K562 (cell line): ENCODE data around the gene MPZL1. TPM values are rescaled to one million over a fixed set of nuclear protein-coding genes. Genes with fewer than 3 reads are reported as not detected.
A peak's percentile ranks its signal among the peaks of the same experiment; 100 is the strongest.

Experiments
- ATF1 ChIP-seq, 2 experiments: fragments of 450-650 bp in 1 of 2; IDR thresholded peaks; 2 replicates each; pipeline ENCODE4 v1.6.1; 2016; ENCODE audit warnings: missing compliant biosample characterization in 1 of 2, missing genetic modification characterization in 1 of 2
- ATF7 ChIP-seq: fragments of 450-650 bp; IDR thresholded peaks from 2 replicates; pipeline ENCODE4 v1.7.1; 2014; ENCODE audit warnings: mild to moderate bottlenecking, moderate library complexity
- FIP1L1 ChIP-seq: fragments of 200-400 bp; formaldehyde crosslinking; IDR thresholded peaks from 2 replicates; pipeline ENCODE4 v1.6.1; 2018; ENCODE audit warnings: mild to moderate bottlenecking, low read depth, low read length; ENCODE audit not compliant: poor library complexity, severe bottlenecking
- FOXA1 ChIP-seq: fragments of 450-650 bp; IDR thresholded peaks from 2 replicates; pipeline ENCODE4 v1.6.1; 2016; ENCODE audit warnings: mild to moderate bottlenecking, borderline replicate concordance
- FOXM1 ChIP-seq, 2 experiments: fragments of 450-650 bp in 1 of 2; sonication (generic) in 1 of 2; formaldehyde crosslinking in 1 of 2; IDR thresholded peaks; 2 replicates each; pipeline versions ENCODE4 v1.6.1 to v1.9.0; 2017 to 2022; ENCODE audit warnings: low read depth in 2 of 2, mild to moderate bottlenecking in 2 of 2, missing genetic modification reagents in 1 of 2, moderate library complexity in 1 of 2
- HDAC2 ChIP-seq: fragments of 450-650 bp; IDR thresholded peaks from 2 replicates; pipeline ENCODE4 v1.6.1; 2016; ENCODE audit warnings: mild to moderate bottlenecking
- MAZ ChIP-seq, 2 experiments: fragments of 450-650 bp in 1 of 2; sonication (generic) in 1 of 2; formaldehyde crosslinking; IDR thresholded peaks in 1 of 2; conservative IDR thresholded peaks in 1 of 2; 2 replicates each; pipeline versions ENCODE4 v1.4.0 to v1.5.0; 2020; ENCODE audit warnings: mild to moderate bottlenecking in 1 of 2, missing genetic modification reagents in 1 of 2
- MYC ChIP-seq, 2 experiments: fragments of 250-450 bp in 1 of 2; sonication (Bioruptor Pico) in 1 of 2; IDR thresholded peaks; 2 replicates each; pipeline versions ENCODE4 v1.5.1 to v1.6.1; 2012 to 2021; ENCODE audit warnings: low read depth in 2 of 2, borderline replicate concordance in 1 of 2, improper control_type of control experiment in 1 of 2, low read length in 1 of 2, mild to moderate bottlenecking in 1 of 2, moderate library complexity in 1 of 2
- NFIX ChIP-seq: fragments of 250-450 bp; sonication (Bioruptor Pico); IDR thresholded peaks from 2 replicates; pipeline ENCODE4 v1.4.0; 2020; ENCODE audit warnings: low read depth, mild to moderate bottlenecking, moderate library complexity
- NR1H2 ChIP-seq: sonication (generic); formaldehyde crosslinking; IDR thresholded peaks from 2 replicates; pipeline ENCODE4 v1.4.0; 2020; ENCODE audit warnings: mild to moderate bottlenecking, missing genetic modification reagents
- PHF21A ChIP-seq: fragments of 450-650 bp; IDR thresholded peaks from 2 replicates; pipeline ENCODE4 v1.6.1; 2017; ENCODE audit warnings: low read depth, borderline replicate concordance
- POLR2AphosphoS5 ChIP-seq: IDR thresholded peaks from 2 replicates; pipeline ENCODE4 v1.6.1; 2011; ENCODE audit warnings: mild to moderate bottlenecking, low read depth, low read length, moderate library complexity; ENCODE audit not compliant: control insufficient read depth, insufficient read depth
- RBM34 ChIP-seq: fragments of 200-400 bp; formaldehyde crosslinking; IDR thresholded peaks from 2 replicates; pipeline ENCODE4 v1.6.1; 2018; ENCODE audit warnings: low read length, borderline replicate concordance; ENCODE audit not compliant: insufficient read depth
- SAFB2 ChIP-seq: fragments of 200-400 bp; formaldehyde crosslinking; IDR thresholded peaks from 2 replicates; pipeline ENCODE4 v1.6.1; 2018; ENCODE audit warnings: borderline replicate concordance, low read length, low read depth, moderate library complexity; ENCODE audit not compliant: severe bottlenecking
- SRSF9 ChIP-seq: fragments of 200-400 bp; formaldehyde crosslinking; IDR thresholded peaks from 2 replicates; pipeline ENCODE4 v1.6.1; 2017; ENCODE audit warnings: low read depth, low read length, borderline replicate concordance
- U2AF2 ChIP-seq: fragments of 200-400 bp; formaldehyde crosslinking; optimal IDR thresholded peaks from 2 replicates; pipeline ENCODE3; 2017; ENCODE audit warnings: low read depth, mild to moderate bottlenecking, low read length
- ZBTB17 ChIP-seq: fragments of 450-650 bp; formaldehyde crosslinking; IDR thresholded peaks from 2 replicates; pipeline ENCODE4 v1.4.0; 2020; ENCODE audit warnings: mild to moderate bottlenecking
- ZHX1 ChIP-seq: fragments of 150-350 bp; conservative IDR thresholded peaks from 2 replicates; pipeline ENCODE4 v1.6.1; 2014; ENCODE audit warnings: low read length
- ZNF24 ChIP-seq: fragments of 450-650 bp; IDR thresholded peaks from 2 replicates; pipeline ENCODE4 v1.6.1; 2016
- ZNF436 ChIP-seq: fragments of 250-450, 450-650 bp; sonication (Bioruptor Pico); formaldehyde crosslinking; IDR thresholded peaks from 2 replicates; pipeline ENCODE4 v1.7.0; 2020; ENCODE audit warnings: mild to moderate bottlenecking
- ZNF696 ChIP-seq: fragments of 250-450 bp; sonication (Bioruptor Pico); conservative IDR thresholded peaks from 2 replicates; pipeline ENCODE4 v1.4.0; 2020; ENCODE audit warnings: mild to moderate bottlenecking, moderate library complexity
- polyA plus RNA-seq, 8 experiments: library from polyadenylated mRNA; depleted of rRNA in 4 of 8; stranded (reverse) in 5 of 8; unstranded in 3 of 8; fragments of >200 nt; fragmentation: Nextera tagmentation in 2 of 8; fragmentation: Illumina TruSeq in 1 of 8; extraction: Ambion mirVana in 2 of 8; extraction: Trizol in 1 of 8; gene quantifications; 2 replicates each; pipeline versions ENCODE4 v1.2.1 to v1.2.3, GENCODE V29; 2011 to 2014; ENCODE audit warnings: inconsistent platforms in 1 of 8, missing spikeins in 1 of 8
- total RNA-seq, 7 experiments: library from RNA; depleted of rRNA in 6 of 7; stranded (reverse); fragments of >200 nt in 6 of 7; fragmentation: Illumina TruSeq in 2 of 7; extraction: Trizol in 2 of 7; gene quantifications; 2 replicates each; pipeline versions ENCODE4 v1.2.1 to v1.2.3, GENCODE V29; 2011 to 2021; ENCODE audit warnings: low replicate concordance in 1 of 7
- TF ChIP-seq, protein P1 (sequence below): sonication (generic); formaldehyde crosslinking; IDR thresholded peaks from 2 replicates; pipeline ENCODE4 v1.8.0; 2022; ENCODE audit warnings: missing genetic modification reagents, mild to moderate bottlenecking, moderate library complexity, borderline replicate concordance
- TF ChIP-seq, protein P2 (sequence below): fragments of 250-450 bp; sonication (Bioruptor Pico); IDR thresholded peaks from 2 replicates; pipeline ENCODE4 v1.5.0; 2020; ENCODE audit warnings: mild to moderate bottlenecking

The MPZL1 gene
- total and polyA plus RNA-seq, 9 of the 15 experiments (the other 6 are each of a cell fraction or from before 2014, with no cell fraction given), result 14.5 to 153 (median 66.5) TPM

DNA sequence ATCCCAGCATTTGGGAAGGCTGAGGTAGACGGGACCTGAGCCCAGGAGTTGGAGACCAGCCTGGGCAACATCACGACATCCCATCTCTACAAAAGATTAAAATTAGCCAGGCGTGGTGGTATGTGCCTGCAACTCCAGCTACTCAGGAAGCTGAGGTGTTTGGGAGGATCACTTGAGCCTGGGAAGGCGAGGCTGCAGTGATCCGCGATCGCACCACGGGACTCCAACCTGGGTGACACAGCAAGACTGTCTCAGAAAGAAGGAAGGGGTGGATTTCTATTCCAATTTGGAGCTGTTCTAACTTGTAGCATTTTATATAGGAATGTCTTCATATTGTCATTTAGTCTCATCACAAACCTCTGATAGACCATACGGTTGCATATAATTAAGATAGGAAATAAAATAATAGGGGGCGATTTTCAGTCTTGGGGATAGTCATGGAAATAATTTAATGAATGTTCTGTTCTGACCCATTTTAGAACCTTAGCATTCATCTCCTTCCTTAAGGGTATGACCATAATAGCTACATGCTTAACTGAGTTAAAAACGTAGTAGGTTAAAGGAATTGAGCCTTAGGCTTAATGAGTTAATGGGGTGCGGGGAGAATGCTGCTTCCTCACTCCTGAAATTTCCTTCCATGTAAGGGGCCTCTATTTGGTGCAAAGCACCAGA is 99.0 kb downstream of the MPZL1 start (continued):
- TF ChIP-seq FOXM1 (IDR thresholded peaks at IDR 0.05; ENCODE audit: low read depth) (0 out of 2 replicates have a peak, but pooled peaks have one; percentile 11), FOXM1 (CRISPR knock-in tag; IDR thresholded peaks at IDR 0.05; ENCODE audit: low read depth) (no peak), SRSF9 (no peak), U2AF2 (no peak), SAFB2 (no peak), ZNF24 (no peak), MAZ (CRISPR knock-in tag; conservative IDR thresholded peaks at IDR 0.05 in 1 of 2, IDR thresholded peaks at IDR 0.05 in 1 of 2) (peak in 1 of 2 experiments; percentile 38; a peak in 1 of 4 replicates), PHF21A (no peak), ZNF436 (CRISPR knock-in tag) (no peak), MYC (IDR thresholded peaks at IDR 0.05; ENCODE audit: low read depth, low read length) (peak; percentile 14; the same call in 1 of the 2 replicates), MYC (CRISPR knock-in tag; IDR thresholded peaks at IDR 0.05; ENCODE audit: borderline replicate concordance, low read depth) (no peak), ZHX1 (no peak), FIP1L1 (no peak), ATF1 (CRISPR knock-in tag; IDR thresholded peaks at IDR 0.05) (no peak), ATF1 (tag; IDR thresholded peaks at IDR 0.05) (no peak), POLR2AphosphoS5 (no peak), NR1H2 (CRISPR knock-in tag) (no peak), RBM34 (no peak), ZBTB17 (CRISPR knock-in tag) (no peak), ZNF696 (CRISPR knock-in tag) (no peak), NFIX (CRISPR knock-in tag) (no peak), HDAC2 (0 out of 2 replicates have a peak, but pooled peaks have one; percentile 14), ATF7 (no peak), FOXA1 (no peak)
- TF ChIP-seq, protein P1, sequence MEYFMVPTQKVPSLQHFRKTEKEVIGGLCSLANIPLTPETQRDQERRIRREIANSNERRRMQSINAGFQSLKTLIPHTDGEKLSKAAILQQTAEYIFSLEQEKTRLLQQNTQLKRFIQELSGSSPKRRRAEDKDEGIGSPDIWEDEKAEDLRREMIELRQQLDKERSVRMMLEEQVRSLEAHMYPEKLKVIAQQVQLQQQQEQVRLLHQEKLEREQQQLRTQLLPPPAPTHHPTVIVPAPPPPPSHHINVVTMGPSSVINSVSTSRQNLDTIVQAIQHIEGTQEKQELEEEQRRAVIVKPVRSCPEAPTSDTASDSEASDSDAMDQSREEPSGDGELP (CRISPR knock-in tag), result no peak
- TF ChIP-seq, protein P2, sequence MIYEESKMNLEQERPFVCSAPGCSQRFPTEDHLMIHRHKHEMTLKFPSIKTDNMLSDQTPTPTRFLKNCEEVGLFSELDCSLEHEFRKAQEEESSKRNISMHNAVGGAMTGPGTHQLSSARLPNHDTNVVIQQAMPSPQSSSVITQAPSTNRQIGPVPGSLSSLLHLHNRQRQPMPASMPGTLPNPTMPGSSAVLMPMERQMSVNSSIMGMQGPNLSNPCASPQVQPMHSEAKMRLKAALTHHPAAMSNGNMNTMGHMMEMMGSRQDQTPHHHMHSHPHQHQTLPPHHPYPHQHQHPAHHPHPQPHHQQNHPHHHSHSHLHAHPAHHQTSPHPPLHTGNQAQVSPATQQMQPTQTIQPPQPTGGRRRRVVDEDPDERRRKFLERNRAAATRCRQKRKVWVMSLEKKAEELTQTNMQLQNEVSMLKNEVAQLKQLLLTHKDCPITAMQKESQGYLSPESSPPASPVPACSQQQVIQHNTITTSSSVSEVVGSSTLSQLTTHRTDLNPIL (CRISPR knock-in tag), result no peak
